ENCODE measurements around the gene TNP2.

The TNP2 gene

DNA sequence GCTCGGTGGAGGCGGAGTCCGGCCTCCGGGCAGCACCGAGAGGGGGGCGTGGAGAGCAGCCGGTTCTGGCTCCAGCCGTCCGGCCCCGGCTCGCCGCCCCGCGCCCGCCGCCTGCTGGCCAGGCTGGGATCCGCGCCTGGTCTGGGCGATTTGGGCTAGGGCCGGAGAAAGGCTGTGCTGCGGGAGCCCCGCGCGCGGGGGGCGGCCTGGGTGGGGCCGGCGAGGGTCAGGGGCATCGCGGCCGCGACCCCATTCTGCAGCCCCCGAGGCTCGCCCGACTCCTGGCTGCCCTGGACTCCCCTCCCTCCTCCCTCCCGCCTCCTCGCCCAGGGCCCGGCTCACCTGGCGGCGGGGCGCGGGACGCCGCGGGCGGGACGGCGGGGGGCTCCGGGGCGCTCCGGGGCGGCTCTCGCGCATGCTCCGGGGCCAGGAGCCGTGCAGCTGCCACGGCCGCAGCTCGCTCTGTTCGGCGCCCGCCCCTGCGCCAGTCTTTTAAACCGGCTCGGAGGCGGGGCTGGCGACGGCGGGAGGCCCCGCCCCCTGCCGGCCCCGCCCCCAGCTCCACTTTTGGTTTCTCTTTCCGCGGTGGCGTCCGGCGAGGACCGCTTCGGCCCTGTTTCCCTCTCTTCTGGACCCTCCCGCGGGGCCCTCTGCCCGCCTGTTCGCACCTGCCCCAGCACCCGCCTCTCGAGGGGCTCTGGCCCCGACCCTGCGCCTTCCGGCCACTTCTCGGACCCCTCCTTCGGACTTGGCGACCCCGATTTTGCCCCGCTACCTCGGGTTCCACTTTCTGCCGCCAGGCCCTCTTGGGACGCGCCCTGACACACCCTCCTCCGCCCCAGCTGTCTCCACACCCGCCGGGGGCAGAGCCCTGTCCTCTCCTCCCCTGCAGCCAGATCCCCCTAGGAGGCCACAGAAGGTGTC is 13.1 kb downstream of the TNP2 start, which contains the start of gene SOCS1:
SOCS1 (minus strand) TSS at position 468 of the 924 bp plus-strand sequence. CDS start 726 bp downstream, outside the sequence.
- DNase-seq: peak; percentile 88

DNA sequence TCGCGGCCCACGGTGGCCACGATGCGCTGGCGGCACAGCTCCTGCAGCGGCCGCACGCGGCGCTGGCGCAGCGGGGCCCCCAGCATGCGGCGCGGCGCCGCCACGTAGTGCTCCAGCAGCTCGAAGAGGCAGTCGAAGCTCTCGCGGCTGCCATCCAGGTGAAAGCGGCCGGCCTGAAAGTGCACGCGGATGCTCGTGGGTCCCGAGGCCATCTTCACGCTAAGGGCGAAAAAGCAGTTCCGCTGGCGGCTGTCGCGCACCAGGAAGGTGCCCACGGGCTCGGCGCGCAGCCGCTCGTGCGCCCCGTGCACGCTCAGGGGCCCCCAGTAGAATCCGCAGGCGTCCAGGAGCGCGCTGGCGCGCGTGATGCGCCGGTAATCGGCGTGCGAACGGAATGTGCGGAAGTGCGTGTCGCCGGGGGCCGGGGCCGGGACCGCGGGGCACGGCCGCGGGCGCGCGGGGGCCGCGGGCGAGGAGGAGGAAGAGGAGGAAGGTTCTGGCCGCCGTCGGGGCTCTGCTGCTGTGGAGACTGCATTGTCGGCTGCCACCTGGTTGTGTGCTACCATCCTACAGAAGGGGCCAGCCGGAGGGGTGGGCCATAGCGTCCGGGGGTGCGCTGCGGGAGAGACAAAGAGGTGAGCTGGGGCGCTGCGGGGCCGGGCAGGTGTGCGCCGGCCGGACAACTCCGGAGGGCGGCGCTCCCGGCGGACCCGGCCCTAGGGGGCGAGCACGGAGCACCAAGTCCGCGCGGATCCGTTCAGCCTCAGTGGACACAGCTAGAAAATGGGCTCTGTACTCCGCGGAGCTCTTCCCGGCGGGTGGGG is 14.0 kb downstream of the TNP2 start:
- peak; percentile 70 for DNase-seq

DNA sequence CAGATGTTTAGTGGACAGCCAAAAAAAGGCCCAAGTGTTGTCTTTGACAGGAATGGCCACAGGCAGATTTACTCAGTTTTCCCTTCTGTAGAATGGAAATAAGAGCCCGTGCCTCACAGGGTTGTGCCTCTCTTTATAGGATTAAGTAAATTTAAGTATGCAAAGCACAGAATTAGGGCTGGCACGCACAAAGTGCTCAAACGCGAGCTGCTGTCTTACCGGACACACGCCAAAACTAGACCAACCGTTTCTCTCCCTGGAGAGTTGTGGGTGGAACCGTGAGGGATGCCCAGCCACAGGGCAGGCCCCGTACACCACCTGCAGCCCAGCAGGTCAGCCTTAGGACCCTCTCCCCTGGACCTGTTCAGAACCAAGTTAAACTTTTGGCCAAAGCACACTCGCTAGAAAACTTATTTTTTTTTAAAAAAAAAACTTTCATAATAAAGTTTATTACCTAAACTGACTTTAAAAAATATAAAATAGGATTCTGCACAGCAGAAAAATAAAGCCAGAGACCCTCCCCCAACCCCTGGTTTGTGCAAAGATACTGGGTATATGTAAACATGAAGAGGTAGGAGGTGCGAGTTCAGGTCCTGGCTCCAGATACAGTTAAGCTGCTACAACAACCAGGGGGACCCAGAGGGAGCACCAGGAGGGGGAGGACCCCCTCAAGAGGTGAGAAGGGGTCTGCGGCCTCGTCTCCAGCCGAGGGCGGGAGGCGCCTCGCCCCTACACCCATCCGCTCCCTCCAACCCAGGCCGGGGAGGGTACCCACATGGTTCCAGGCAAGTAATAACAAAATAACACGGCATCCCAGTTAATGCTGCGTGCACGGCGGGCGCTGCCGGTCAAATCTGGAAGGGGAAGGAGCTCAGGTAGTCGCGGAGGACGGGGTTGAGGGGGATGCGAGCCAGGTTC is 14.9 kb downstream of the TNP2 start:
- no peak for DNase-seq

DNA sequence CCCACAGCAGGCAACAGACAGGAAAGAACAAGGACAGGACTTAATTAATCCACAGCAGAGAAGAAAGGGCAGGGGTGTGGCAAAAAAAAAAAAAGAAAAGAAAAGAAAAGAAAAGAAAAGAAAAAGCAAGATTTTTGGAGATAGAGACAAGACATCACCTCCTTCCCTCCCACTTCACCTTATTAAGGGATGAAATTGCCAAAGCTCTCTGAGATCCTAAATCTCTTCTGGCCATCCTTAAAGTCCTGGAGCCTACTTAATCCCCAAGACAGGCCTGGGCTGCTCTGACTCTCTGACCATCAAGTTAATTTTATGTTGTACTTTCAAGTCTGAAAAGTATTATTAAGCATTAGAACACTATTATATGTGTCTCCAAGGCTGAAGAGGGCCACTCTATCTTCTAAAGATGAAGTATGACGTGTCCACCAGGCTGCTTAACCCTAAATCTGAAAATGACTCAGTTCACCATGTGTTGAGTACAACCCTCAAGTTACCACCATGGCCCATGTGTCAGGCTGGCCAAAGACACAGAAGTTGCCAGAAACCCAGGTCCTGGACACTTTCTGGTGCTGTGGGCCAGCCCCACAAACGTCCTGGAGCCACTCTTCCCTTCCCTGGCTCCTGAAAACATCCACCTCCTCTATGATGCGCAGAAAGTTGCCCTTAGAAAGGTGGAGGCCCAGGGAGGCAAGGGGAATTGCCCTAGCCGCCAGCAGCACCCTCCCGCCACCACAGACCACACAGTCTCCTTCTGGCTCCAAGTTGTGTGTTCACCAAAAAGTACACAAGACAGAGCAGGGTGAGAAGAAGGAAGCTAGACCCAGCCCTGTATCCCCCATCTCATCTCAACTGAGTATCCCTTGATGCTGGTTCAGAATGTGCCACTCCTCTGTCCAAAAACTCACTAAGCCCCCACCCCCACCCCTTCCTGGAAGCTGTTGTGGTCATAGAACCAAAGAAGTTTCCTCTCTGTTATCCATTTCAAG is 15.8 kb downstream of the TNP2 start:
- DNase-seq: no peak

DNA sequence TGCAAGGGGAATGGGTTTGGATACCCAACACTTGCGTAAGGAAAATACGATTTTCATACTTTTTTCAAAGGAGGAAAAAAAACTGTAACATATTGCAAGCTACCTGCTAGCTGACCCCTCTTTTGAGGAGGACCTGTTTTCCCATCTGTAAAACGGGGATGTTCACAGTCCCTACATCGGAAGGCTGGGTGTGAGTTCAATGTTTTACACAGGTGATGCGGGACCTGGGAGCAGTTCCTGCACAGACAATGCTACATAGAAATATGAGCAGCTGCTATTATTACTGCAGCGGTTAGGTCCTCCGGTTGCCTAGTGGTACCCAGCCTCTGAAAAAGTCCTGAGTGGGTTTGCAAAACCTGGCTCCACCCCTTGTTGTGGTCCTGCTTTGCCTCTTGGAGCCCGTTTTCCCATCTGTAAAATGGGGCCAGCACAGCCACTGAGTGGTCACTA is 16.6 kb downstream of the TNP2 start:
- DNase-seq: no peak

DNA sequence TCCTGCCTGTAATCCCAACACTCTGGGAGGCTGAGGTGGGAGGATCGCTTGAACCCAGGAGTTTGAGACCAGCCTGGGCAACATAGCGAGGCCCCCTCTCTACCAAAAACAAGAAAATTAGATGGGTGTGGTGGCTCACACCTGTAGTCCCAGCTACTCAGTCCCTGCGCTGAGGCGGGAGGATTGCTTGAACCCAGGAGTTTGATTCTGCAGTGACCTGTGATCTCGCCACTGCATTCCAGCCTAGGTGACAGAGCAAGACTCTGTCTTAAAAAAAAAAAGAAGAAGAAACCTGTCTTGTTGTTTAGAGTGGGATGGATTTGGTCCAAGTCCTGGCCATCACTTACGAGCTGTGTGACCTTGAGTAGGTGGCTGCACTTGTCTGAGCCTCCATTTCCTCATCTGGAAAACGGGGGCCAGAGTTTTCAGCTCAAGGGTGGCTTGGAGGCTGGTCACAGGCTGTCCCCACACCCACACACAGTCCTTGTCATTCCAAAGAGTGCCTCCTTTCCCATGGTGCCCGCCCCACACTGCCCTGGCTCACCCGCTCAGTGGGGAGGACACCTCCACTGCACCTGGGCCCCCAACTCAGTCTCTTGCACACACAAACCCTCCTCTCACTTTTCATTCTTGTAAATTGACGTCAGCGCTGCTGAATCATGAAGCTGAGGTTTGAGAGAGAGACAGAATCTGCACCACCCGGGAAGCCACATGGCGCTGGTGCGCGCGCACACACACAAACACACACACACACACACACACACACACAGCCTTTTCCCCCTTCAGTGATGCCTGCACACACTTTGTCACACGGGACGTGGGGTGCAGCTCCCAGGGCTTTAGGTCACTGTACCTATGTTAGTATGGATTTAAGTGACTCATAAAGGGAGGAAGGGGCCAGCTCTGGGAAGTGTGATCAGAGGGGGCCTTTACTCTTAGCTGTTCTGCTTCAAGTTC is 17.3 kb downstream of the TNP2 start:
- no peak for DNase-seq

DNA sequence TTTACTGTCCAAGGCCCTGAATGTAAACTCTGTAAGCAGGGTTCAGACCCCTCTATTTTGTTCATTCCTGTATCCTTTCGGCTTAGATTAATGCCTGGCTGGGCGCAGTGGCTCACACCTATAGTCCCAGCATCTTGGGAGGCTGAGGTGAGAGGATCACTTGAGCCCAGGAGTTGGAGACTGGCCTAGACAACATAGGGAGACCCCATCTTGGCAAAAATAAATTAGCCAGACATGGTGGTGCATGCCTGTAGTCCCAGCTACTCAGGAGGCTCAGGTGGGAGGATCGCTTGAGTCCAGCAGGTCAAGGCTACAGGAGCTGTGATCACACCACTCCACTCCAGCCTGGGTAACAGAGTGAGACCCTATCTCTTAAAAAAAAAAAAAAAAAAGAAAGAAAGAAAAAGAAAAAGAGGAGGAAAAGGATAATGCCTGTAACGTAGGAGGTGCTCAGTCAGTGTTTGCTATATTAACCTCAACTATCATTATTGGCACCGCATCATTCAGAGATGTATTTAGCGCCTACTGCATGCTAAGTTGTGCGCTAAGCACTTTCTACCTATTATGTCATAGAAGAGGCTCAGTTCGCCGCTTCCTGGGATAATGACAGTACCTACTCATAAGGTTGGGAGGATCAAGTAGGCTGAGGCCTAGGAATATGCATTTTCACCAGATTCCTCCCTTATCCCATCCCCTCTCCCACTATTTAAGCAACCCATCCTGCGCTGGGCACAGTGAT is 18.2 kb downstream of the TNP2 start:
- no peak for DNase-seq

DNA sequence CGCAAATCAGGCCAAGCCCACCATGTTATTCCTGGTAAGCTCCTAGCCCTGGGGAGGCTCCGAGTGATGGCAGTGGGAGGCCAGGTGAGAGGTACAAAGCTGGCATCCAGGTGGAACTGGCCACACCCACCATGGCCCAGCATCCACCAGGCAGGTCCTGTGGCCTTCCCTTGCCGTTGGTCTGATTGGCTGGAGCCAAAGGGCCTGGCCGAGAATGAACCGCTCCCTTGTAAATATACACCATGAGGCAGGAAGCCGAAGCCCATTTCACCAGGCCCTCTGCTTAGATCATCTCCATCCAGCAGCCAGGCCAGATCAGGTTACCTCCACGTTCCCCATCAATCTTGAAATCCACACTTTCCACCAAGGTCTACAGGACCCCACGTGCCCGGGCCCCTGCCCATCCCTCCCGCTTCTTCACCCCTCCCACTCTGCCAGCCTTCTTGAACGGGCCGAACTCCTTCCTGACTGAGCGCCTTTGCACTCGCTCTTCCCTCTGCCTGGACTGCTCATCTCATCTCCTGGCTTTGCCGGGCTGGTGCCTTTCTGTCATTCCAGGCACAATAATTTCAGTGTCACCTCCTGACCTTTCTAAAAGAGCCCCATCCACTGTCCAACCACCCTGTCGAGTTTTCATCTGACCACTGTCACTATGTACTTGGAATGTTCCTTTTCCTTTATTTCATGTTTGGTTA is 18.9 kb downstream of the TNP2 start:
- peak; percentile 42 for DNase-seq

DNA sequence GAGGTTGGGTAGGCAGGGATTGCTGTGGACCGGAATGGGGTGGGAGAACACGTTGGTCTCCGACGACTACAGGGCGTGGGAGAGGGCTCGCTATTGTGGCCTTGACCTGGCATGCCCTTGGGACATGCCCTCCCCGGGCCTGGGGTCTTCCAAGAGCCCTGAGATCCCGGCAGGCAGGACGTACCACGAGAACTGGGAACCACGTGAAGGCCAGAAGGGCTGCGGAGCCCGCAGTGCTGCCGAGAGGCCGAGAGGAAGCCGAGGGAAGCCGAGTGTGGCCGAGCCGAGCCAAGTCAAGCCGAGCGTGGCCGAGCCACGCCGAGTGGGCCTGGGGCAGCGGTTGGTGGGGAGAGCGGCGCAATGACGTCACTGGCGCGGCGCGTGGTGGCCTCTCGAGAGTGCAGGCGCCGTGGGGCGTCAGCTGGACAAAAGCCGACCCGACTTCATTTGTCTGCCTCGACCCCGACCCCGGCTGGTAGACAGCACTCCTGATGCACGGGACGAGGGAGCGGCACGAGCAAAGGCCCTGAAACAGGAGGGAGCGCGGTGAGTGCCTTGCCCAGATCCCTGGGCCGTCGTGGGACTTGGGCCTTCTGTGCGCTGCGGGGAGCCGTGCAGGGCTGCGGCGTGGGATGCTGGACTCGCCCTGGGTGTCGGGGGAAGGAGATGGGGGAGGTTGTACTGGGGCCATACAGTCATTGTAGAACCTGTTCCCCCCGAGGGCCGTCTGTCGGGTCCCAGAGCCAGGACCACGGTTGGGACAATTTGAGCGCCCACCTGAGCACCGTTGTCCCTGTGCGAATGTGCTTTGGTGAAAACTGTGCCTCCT is 19.7 kb downstream of the TNP2 start:
- no peak for DNase-seq

DNA sequence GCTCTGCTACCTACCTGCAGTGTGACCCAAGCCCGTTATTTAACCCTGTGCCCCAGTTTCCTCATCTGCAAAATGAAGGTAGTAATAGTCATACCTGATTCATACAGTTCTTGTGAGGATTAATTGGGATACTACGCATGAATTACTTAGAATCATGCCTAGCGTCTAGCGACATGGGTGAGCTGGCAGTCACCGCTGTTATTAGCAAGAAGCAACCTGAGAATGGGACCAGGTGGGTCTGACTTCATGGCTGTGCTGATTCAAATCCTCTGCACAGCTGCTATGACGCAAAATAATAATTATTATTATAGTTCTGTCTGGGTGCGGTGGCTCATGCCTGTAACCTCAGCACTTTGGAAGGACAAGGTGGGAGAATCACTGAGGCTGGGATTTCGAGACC is 21.0 kb downstream of the TNP2 start:
- DNase-seq: no peak

DNA sequence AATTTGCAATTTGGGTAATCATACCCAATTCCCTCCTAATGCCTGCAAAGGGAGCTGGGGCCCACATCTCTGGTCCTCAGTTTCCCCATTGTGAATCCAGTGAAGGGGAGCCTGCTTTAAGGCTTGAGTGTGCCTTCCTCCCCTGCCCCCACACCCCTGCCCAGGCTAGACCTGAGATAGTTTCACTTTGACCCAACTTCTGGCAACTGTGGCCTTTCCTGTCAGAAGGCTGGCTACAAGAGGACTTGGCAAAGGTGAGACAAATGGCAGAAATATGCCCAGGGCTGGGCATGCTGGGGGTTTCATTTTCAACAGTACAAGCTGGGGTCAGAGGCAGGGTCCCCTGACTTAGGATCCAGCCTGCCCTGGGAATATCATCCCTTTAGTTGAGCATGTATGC is 23.1 kb downstream of the TNP2 start:
- no peak for DNase-seq

DNA sequence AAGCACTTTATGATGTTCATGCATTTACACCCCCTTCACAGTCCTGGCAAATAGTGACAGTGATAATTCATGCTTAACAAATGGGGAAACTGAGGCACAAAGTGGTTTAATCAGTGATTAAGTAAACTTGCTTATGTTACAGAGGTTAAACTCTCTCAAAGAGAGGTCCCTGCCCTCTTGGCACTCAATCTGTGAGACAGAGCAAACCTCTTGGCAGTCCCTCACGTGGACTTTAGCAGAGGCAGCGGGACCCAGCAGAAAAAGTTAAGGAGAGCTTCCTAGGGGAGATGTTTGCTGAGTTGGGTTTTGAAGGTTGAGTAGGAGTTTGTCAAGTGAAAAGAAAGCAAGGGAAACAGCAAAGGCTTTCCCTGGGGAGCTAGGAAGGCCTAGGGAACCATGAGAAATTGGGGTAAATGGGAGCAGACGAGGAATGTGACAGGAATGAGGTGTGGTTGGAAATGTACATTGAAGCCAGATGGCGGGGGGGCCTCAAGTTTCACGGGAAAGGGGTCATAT is 23.8 kb downstream of the TNP2 start:
- DNase-seq: no peak

DNA sequence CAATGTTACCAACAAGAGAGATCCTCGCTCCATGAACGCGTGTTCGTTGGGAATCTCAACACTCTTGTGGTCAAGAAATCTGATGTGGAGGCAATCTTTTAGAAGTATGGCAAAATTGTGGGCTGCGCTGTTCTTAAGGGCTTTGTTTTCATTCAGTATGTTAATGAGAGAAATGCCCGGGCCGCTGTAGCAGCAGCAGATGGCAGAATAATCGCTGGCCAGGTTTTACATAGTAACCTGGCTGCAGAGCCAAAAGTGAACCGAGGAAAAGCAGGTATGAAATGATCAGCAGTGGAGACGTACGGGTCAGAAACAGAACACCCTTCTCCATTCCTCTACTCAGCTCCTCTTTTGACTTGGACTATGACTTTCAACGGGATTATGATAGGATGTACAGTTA is 26.5 kb downstream of the TNP2 start:
- no peak for DNase-seq

DNA sequence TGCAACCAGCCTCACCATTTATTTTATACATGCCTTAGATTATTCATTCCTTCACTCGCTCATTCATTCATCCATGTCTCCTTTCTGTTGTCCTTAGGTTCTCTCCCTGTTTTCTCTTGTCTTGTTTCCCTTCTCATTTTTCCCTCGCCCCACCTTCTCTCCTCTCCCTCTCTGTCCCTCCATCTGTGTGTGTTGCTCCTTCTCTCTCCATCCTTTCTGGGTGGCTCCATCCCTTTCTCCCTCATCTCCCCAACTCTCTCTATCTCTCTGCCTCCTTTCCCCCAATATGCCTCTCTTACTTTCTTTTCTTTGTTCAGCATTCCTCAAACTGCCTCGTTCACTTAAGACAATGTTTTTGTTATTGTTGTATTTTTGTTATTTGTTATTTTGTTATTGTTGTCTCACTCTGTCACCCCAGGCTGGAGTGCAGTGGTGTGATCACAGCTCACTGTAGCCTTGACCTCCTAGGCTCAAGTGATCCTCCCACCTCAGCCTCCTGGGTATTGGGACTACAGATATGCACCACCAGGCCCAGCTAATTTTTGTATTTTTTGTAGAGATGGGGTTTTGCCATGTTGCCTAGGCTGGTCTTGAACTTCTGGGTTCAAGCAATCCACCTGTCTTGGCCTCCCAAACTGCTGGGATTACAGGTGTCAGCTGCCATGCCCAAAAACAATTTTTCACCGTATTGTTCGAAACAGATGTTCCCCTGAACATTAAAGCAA is 27.5 kb downstream of the TNP2 start:
- no peak for DNase-seq

DNA sequence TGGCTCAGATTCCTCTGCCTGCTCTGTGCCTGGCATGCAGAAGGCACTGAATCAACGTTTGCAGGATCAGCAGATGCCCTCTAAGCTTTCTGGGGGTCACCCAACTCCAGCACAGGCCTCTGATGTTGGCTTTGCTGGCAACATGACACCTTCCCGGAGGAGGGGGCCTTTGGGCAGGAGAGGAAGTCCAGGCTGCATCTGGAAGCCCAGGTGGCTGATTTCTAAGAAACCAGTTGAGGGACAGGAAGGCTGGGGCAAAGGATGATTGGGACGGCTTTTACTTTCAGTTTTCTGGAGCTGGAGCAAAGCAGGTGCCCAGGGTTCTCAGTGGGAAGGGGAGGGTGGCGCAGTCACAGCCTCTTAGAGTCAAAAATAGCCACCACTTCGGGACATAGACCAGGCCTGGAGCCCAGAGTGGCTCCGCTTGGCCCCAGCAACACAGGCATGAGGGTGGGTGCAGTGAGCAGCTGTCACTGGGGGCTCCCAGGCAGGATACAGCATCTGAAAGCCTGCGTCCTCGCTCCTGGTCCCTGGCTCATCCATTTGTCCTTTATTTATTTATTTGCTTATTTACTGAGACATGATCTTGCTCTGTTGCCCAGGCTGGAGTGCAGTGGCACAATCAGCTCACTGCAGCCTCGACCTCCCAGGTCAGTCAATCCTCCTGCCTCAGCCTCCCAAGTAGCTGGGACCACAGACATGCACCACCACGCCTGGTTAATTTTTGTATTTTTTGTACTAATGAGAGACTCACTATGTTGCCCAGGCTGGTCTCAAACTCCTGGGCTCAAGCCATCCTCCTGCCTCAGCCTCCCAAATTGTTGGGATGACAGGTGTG is 28.3 kb downstream of the TNP2 start:
- no peak for DNase-seq
